GM12878 (cell line): ENCODE data around the gene FAM187B. TPM values are rescaled to one million over a fixed set of nuclear protein-coding genes. Genes with fewer than 3 reads are reported as not detected.

Experiments
- ATAC-seq: fragments of 200-7000 bp; cut with Tn5 transposase; 3 replicates; pipeline ENCODE4 v1.9.1; 2020; ENCODE audit warnings: mild to moderate bottlenecking, moderate library complexity
- BruUV-seq: library from RNA; stranded (reverse); fragments of 400-500 nt; replicated peaks from 2 replicates; lab custom pipeline; 2021; lab: Mats Ljungman, UMichigan
- CTCF ChIA-PET: fragments of 300-600 bp; sonication (Branson Sonifier 250); formaldehyde crosslinking; extraction: SDS; loops from one replicate; lab custom pipeline; 2021; ENCODE audit warnings: inconsistent platforms; lab: Yijun Ruan, JAX
- POLR2A ChIA-PET: fragments of 350-600 bp; formaldehyde crosslinking; extraction: SDS; loops from one replicate; lab custom pipeline; 2021; ENCODE audit warnings: inconsistent platforms; lab: Charles Lee
- RAD21 ChIA-PET: fragments of 300-600 bp; sonication (Branson Sonifier 250); formaldehyde crosslinking; loops from one replicate; lab custom pipeline; 2023; ENCODE audit warnings: antibody characterized with exemption; ENCODE audit not compliant: unreplicated experiment; lab: Charles Lee
- SMC1A ChIA-PET: fragments of 300-600 bp; sonication (Branson Sonifier 250); formaldehyde crosslinking; loops from one replicate; lab custom pipeline; 2023; ENCODE audit not compliant: unreplicated experiment, uncharacterized antibody; lab: Charles Lee
- DNase-seq: peaks from one replicate; pipeline ENCODE4 v3.0.0-alpha.2; 2011; ENCODE audit warnings: low read depth, low spot score
- FAIRE-seq: peaks from 3 replicates; lab custom pipeline; 2011; peaks lifted over from hg19 to GRCh38; lab: Jason Lieb, UNC
- H2AFZ ChIP-seq: 2 replicates; pipeline ENCODE4 v1.6.0; 2011; ENCODE audit warnings: low read depth, low read length, control low read depth; ENCODE audit not compliant: control insufficient read depth
- H3K27ac ChIP-seq: 2 replicates; pipeline ENCODE4 v1.5.1; 2011; ENCODE audit warnings: control low read depth; ENCODE audit not compliant: control insufficient read depth, insufficient read depth
- H3K27me3 ChIP-seq, 2 experiments: replicated peaks in 1 of 2; 2 replicates each; pipeline versions ENCODE4 v1.6.0 to v1.6.1; 2011; ENCODE audit warnings: low read length in 1 of 2; ENCODE audit not compliant: control insufficient read depth in 2 of 2, insufficient read depth in 2 of 2
- H3K36me3 ChIP-seq, 2 experiments: 2 replicates each; pipeline ENCODE4 v1.5.1; 2011; ENCODE audit warnings: low read length in 1 of 2; ENCODE audit not compliant: control insufficient read depth in 2 of 2, insufficient read depth in 2 of 2
- H3K4me1 ChIP-seq: 2 replicates; pipeline ENCODE4 v1.6.1; 2011; ENCODE audit warnings: mild to moderate bottlenecking, low read length, moderate library complexity, mixed read lengths; ENCODE audit not compliant: control insufficient read depth, insufficient read depth
- H3K4me2 ChIP-seq: 2 replicates; pipeline ENCODE4 v1.6.0; 2011; ENCODE audit warnings: control low read depth; ENCODE audit not compliant: control insufficient read depth, insufficient read depth
- H3K4me3 ChIP-seq: fragments of 200-600 bp; sonication (generic); 2 replicates; pipeline ENCODE4 v1.5.1; 2016
- H3K79me2 ChIP-seq: 2 replicates; pipeline ENCODE4 v1.6.0; 2011; ENCODE audit warnings: low read length; ENCODE audit not compliant: control insufficient read depth, insufficient read depth
- H3K9ac ChIP-seq: 2 replicates; pipeline ENCODE4 v1.8.0; 2011; ENCODE audit warnings: low read length, control low read depth, mixed read lengths; ENCODE audit not compliant: control insufficient read depth, insufficient read depth
- H3K9me3 ChIP-seq: replicated peaks from 3 replicates; pipeline ENCODE4 v1.5.1; 2011; ENCODE audit warnings: mild to moderate bottlenecking, low read length; ENCODE audit not compliant: control insufficient read depth, insufficient read depth
- H4K20me1 ChIP-seq: 2 replicates; pipeline ENCODE4 v1.6.0; 2011; ENCODE audit not compliant: control insufficient read depth, insufficient read depth
- ATF7 ChIP-seq: fragments of 450-650 bp; IDR thresholded peaks from 2 replicates; pipeline ENCODE4 v1.6.1; 2016; ENCODE audit warnings: low read depth, mild to moderate bottlenecking
- BCL3 ChIP-seq: IDR thresholded peaks from 2 replicates; pipeline ENCODE4 v1.6.1; 2011; ENCODE audit warnings: borderline replicate concordance, low read depth, mild to moderate bottlenecking, moderate library complexity, low read length; ENCODE audit not compliant: insufficient read depth, poor library complexity, severe bottlenecking
- CREB1 ChIP-seq: IDR thresholded peaks from 2 replicates; pipeline ENCODE4 v1.6.1; 2012; ENCODE audit warnings: low read depth, mild to moderate bottlenecking, inconsistent platforms
- POLR2A ChIP-seq: IDR thresholded peaks from 2 replicates; pipeline ENCODE4 v1.6.1; 2011; ENCODE audit warnings: low read depth, mild to moderate bottlenecking, low read length
- SIN3A ChIP-seq: IDR thresholded peaks from 2 replicates; pipeline ENCODE4 v1.6.1; 2012; ENCODE audit warnings: low read depth, low read length, improper control_type of control experiment
- SKIL ChIP-seq: fragments of 450-650 bp; IDR thresholded peaks from 2 replicates; pipeline ENCODE4 v1.6.1; 2017; ENCODE audit warnings: mild to moderate bottlenecking, low read depth, inconsistent platforms; ENCODE audit not compliant: poor library complexity, severe bottlenecking
- SMAD1 ChIP-seq: fragments of 450-650 bp; IDR thresholded peaks from 2 replicates; pipeline ENCODE4 v1.6.1; 2018; ENCODE audit warnings: mild to moderate bottlenecking, low read depth; ENCODE audit not compliant: partially characterized antibody
- SMC3 ChIP-seq: IDR thresholded peaks from 2 replicates; pipeline ENCODE4 v1.6.1; 2011; ENCODE audit warnings: low read length, improper control_type of control experiment, borderline replicate concordance
- WGBS: methylation state at CpG from one replicate; pipeline ENCODE4 v1.1.6; 2016; ENCODE audit warnings: low lambda C conversion rate; ENCODE audit not compliant: insufficient replicate concordance, insufficient coverage; ENCODE audit errors: missing lambda C conversion rate; 5-methylcytosine and 5-hydroxymethylcytosine counted together
- in situ Hi-C: fragments of 300-500 bp; cut with MboI; formaldehyde crosslinking; loops from 9 replicates; pipeline ENCODE4 v1.14.3; 2018; ENCODE audit warnings: mixed read lengths
- intact Hi-C: fragments of 100-400 bp; cut with micrococcal nuclease; formaldehyde crosslinking; loops from one replicate; pipeline ENCODE4 v1.14.2; 2022; ENCODE audit not compliant: unreplicated experiment
- polyA plus RNA-seq, 11 experiments: library from polyadenylated mRNA; depleted of rRNA in 4 of 11; unstranded in 6 of 11; stranded (reverse) in 5 of 11; fragments of >200 nt; fragmentation: Nextera tagmentation in 4 of 11; fragmentation: Illumina TruSeq in 1 of 11; extraction: Ambion mirVana in 4 of 11; extraction: Trizol in 1 of 11; gene quantifications; 1 replicate in 1 of 11; 2 replicates in 10 of 11; pipeline versions ENCODE4 v1.2.1 to v1.2.3, GENCODE V29; 2011 to 2016; ENCODE audit warnings: inconsistent platforms in 2 of 11, missing spikeins in 2 of 11, low read depth in 1 of 11
- total RNA-seq, 4 experiments: library from RNA; depleted of rRNA in 3 of 4; stranded (reverse); fragments of >200 nt in 3 of 4; fragmentation: Illumina TruSeq in 1 of 4; extraction: Trizol in 1 of 4; gene quantifications; 2 replicates each; pipeline versions ENCODE4 v1.2.1 to v1.2.3, GENCODE V29; 2013 to 2021

Gene FAM187B
- total and polyA plus RNA-seq, 10 of the 15 experiments (the other 5 are each of a cell fraction or from before 2014, with no cell fraction given), result 0.05 TPM; not detected in 9

GRCh38 chr19:35262101-35262761, 33.7 kb upstream of the FAM187B start:
- no peaks in the 10 kb centered on the region for H3K27me3 ChIP-seq
- ChIA-PET POLR2A (no interaction called here), CTCF (no interaction called here), SMC1A (interaction anchor here (1.9 kb wide), 1 partner anchor 108 kb away, joined by 4 read pairs; the partner anchor contains the start of gene FXYD5), RAD21 (interaction anchor here (1.1 kb wide), 1 partner anchor 121 kb away, joined by 4 read pairs; no protein-coding TSS in a partner anchor)
- intact Hi-C loops, result loop anchor here (10.0 kb wide), 1 partner anchor 233 kb away; the partner anchor contains the start of gene KRTDAP
- H3K27ac ChIP-seq, result no peak overlapping the region
- BruUV-seq, result no TSS peak
- H3K4me3 ChIP-seq, result no peak overlapping the region
- no peaks in the 10 kb centered on the region for H4K20me1 ChIP-seq
- no peak overlapping the region for H2AFZ ChIP-seq
- TF ChIP-seq SMC3, result no peak
- TF ChIP-seq POLR2A, result peak; percentile 56
- no peaks in the 10 kb centered on the region for H3K9me3 ChIP-seq
- in situ Hi-C loops, result no loop called here
- ATAC-seq, result no peak
- no peaks in the 10 kb centered on the region for H3K4me1 ChIP-seq
- DNase-seq, result no peak
- peaks cover 10% of the 10 kb centered on the region for H3K79me2 ChIP-seq
- no peak for FAIRE-seq
- H3K9ac ChIP-seq, result no peak overlapping the region
- 79% methylated on average over 17 of the region's 17 CpGs for WGBS
- H3K4me2 ChIP-seq, result no peak overlapping the region
- peaks cover 10 to 13% of the 10 kb centered on the region in 2 experiments; a peak in 3 of 4 replicates for H3K36me3 ChIP-seq

GRCh38 chr19:35261356-35262100, 33.0 kb upstream of the FAM187B start:
- Histone ChIP-seq H3K4me2 (no peak overlapping the region), H3K79me2 (peaks cover 3% of the 10 kb centered on the region), H3K9me3 (no peaks in the 10 kb centered on the region), H3K27me3 (no peaks in the 10 kb centered on the region), H3K9ac (no peak overlapping the region), H4K20me1 (no peaks in the 10 kb centered on the region), H3K4me1 (no peaks in the 10 kb centered on the region), H3K36me3 (peaks cover 9 to 13% of the 10 kb centered on the region in 2 experiments; a peak in 3 of 4 replicates), H3K27ac (no peak overlapping the region), H3K4me3 (no peak overlapping the region), H2AFZ (no peak overlapping the region)
- POLR2A ChIA-PET, result no interaction called here
- DNase-seq (no peak), ATAC-seq (no peak), FAIRE-seq (no peak)
- in situ Hi-C loops, result no loop called here
- CTCF ChIA-PET, result no interaction called here
- whole genome bisulfite sequencing, result 64% methylated on average over 12 of the region's 12 CpGs
- intact Hi-C loops, result loop anchor here (10.0 kb wide), 1 partner anchor 233 kb away; the partner anchor contains the start of gene KRTDAP
- SMC1A ChIA-PET, result no interaction called here
- RAD21 ChIA-PET, result interaction anchor here (1.1 kb wide), 1 partner anchor 120 kb away, joined by 4 read pairs; no protein-coding TSS in a partner anchor
- BruUV-seq, result no TSS peak
- TF ChIP-seq SIN3A (no peak), CREB1 (no peak), SMAD1 (no peak), SKIL (no peak), ATF7 (no peak), BCL3 (no peak)
